HG03066 (cell line): ENCODE results near the gene GNRH2.
"Not testable (repeated sequence)": the region's sequence is repeated elsewhere in the genome, so short reads cannot be mapped to it uniquely, and the experiment has no call there.

Source experiments
- ATAC-seq: cut with Tn5 transposase; IDR thresholded peaks from one replicate; pipeline ENCODE4 v1.9.1; 2021; ENCODE audit warnings: low read depth; ENCODE audit not compliant: unreplicated experiment

The GNRH2 gene

DNA sequence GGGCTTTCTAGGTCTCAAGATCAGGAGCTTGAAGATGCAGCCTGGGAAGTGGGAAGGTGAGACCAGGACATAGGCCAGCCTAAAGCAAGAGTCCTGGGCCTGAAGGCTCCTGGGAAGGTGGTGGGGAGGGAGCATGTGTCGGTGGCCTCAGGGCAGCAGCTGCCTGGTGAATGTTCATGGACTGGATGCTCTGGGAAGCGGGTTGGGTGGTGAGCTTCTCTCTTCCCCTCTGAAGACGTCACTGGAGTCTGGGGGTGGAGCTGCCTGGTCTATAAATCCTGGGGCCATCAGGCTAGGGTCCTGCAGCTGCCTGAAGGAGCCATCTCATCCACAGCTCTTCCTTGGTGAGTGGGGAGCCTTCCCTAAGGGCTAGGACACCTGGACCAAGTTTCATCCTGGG, at the start of gene GNRH2:
Gene GNRH2, plus strand, starts transcription at position 301 of the 400 bp plus-strand sequence. CDS start 793 bp downstream, outside the sequence.
- no peak for ATAC-seq

GRCh38 chr20:2995796-2996195, 47.6 kb upstream of the GNRH2 start:
- ATAC-seq: no peak

DNA sequence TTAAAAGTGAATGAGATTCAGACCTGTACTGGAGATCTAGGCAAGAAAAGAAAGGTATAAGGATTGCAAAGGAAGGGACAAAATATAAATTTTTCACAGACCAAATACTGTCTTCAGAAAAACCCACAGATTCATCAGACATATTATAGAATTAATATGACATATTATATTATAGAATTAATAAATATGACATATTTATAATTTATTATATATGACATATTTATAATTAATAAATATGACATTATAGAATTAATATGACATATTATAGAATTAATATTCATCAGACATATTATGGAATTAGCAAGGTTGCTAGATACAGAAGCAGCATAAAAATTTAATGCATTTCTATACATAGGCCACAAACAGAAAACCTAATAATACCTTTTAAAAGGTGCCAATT, 44.7 kb upstream of the GNRH2 start:
- ATAC-seq: no peak

DNA sequence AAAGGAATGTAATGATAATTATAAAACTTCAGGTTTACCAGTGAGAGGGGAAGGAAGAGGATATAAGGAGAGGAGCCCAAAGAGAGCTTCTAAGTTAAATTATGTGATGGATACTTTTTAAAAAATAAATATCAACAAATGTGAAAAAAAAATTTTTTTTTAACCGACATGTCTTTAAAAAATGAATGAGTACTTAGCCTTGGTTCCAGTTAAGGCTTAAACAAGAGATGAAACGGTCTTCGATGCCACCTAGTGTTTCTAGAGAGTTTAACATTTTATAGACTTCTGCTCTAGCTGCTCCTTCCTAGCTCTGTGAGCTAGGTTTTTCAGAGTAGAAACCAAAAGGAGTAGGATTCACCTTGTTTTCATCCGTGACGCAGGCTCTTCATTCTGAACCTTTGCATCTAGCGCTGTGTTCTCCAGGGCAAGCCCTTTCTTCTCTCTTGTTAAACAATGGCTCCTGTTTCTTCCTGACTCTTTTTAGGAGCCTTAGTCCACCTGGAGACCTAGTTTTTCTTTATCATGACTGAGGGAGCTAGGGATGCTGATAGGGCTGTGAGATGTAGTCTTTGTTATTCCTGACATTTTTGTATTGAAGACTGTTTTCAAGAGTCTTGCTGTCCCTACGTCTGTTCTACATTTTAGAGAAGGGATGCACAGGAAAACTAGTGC, 42.4 kb upstream of the GNRH2 start:
- no peak for ATAC-seq

- ATAC-seq: no peak
These were observed 40.0 kb upstream of the GNRH2 start for GRCh38 chr20:3003416-3003815.

DNA sequence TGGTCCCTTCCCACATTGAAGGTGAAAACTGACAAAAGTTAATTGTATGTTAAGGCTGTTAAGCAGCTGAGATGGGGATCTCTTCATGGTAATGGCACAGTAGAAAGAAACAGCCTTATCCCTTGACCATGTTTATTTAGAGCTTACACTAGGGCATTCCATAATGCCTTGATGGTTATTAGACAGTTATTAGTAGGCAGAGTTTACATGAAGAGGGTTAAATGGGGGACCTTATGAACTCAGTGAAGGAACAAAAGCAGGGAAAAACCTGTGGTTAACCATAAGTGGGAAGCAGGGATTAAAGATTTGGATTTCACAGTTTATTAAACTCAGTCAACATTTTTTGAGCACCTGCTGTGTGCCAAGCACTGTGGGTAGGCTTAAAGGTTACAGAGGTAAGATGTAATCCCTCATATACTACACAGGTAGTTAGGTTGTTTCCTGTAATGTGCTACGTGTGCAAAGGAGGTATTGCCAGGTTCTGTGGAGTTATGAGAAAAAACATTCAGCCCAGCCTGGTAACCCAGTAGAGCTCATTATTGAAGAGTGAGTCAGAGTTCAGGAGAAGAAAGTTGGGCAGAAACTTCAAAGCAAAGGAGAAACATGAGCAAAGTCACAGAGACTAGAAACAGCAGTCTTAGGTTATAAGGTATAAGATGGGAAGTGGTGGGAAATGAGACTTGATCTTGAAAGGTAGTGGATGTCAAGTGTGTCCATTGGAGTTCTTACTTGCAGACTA, 32.3 kb upstream of the GNRH2 start:
- ATAC-seq: no peak

DNA sequence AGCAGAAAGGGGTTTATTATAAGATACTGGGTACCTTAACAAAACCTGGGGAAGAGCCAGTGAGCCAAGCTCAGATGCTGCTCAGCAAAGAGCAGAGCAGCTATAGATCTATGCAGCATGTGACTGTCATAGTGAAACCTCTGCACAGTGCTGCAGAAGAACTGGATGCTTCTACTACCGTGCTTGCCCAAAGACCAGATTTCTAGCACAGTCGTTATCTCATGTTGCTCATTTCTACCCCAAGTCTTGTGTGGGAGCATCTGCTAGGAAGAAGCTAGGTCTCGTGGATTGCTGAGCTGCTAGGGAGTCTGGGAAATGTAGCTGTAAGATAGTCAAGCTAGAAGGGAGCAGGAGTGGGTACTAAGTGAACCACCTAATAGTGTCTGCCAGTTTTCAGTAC, 31.7 kb upstream of the GNRH2 start:
- ATAC-seq: no peak

GRCh38 chr20:3013771-3014170, 29.7 kb upstream of the GNRH2 start:
- no peak for ATAC-seq

- no peak for ATAC-seq
These were observed 29.2 kb upstream of the GNRH2 start for GRCh38 chr20:3014179-3014578.

- ATAC-seq: no peak
These were observed 28.8 kb upstream of the GNRH2 start for GRCh38 chr20:3014662-3015061.

DNA sequence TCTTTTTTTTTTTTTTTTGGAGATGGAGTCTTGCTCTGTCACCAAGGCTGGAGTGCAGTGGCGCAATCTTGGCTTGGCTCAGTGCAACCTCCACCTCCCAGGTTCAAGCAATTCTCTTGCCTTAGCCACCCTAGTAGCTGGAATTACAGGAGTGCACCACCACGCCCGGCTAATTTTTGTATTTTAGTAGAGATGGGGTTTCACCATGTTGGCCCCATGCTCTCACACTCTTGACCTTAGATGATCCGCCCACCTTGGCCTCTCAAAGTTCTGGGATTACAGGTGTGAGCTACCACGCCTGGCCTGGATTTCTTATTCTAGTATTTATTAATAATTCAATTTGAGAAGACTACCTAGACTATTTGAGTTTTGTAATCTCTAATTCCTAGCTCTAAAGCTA, 28.1 kb upstream of the GNRH2 start:
- not testable (repeated sequence) for ATAC-seq

DNA sequence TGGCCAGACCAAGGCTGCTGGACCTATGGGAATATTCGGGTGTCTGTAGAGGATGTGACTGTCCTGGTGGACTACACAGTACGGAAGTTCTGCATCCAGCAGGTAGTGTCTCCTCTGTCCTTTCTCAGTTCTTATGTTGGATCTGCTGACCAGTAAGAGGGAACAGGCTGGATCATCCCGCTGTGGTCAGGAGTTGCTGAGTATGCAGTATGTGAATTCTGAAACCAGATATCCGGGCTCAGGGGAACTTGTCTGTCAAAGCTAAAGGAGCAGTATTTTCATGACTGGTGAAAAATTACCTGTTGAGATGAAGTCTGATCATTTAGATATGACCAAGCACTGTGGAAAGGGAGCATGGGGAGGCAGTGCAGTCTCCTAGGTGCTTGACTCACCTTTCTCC, 22.1 kb upstream of the GNRH2 start:
- ATAC-seq: no peak

DNA sequence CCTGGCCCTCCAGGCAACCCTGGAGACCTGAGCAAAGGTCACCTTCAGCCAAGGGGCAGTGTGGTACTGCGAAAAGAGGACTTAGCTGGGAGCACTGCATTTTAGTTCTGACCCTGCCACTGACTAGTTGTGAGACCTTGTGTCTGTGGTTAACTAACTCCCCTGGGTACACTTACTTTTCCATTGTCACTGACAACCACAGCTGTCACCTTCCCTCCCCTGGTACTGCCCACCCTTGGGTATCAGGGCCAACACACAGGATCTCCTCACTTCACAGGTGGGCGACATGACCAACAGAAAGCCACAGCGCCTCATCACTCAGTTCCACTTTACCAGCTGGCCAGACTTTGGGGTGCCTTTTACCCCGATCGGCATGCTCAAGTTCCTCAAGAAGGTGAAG, 21.6 kb upstream of the GNRH2 start:
- no peak for ATAC-seq

DNA sequence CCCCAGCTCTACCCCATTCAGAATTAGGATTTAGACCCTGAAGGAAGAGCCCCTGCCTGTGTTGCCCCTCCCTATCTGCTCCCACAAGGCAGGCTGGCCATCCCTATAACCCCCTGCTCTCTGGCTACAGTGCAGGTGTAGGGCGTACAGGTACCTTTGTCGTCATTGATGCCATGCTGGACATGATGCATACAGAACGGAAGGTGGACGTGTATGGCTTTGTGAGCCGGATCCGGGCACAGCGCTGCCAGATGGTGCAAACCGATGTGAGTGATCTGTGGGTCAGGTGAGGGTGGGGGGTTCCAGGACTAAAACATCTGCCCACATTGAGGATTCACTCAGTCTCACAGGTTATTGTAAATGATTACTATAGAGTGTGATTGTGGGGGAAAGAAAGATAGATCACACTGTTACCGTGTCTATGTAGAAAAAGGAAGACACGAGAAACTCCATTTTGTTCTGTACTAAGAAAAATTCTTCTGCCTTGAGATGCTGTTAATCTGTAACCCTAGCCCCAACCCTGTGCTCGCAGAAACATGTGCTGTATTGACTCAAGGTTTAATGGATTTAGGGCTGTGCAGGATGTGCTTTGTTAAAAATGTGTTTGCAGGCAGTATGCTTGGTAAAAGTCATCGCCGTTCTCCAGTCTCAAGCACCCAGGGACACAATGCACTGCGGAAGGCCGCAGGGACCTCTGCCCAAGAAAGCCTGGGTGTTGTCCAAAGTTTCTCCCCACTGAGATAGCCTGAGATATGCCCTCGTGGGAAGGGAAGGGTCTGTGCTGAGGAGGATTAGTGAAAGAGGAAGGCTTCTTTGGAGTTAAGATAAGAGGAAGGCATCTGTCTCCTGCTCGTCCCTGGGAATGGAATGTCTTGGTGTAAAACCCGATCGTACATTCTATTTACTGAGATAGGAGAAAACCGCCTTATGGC, 20.6 kb upstream of the GNRH2 start:
- ATAC-seq: not testable (repeated sequence)

DNA sequence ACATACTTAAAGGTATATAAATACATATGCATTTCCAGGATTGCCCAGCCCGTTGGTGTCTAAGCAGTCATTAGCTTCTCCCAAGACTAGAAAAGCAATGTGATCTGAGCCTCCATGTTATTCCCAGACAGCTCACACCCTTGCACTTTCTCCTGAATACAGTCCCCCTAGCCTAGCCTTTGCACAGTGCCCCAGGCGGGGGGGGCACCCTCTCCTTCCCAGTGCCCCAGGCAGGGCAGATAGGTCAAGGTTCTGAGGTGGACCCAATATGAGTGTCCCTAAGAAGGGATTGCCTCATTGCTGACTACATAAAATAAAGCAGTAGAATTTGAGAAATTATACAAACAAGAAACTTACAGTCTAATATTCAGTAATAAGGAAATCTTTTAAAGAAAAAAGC, 15.4 kb upstream of the GNRH2 start:
- ATAC-seq: no peak

GRCh38 chr20:3031524-3032147, 11.8 kb upstream of the GNRH2 start:
- no peak for ATAC-seq

- ATAC-seq: no peak
These were observed 10.8 kb upstream of the GNRH2 start for GRCh38 chr20:3032624-3033023.

GRCh38 chr20:3037654-3038053, 5.8 kb upstream of the GNRH2 start:
- ATAC-seq: no peak

DNA sequence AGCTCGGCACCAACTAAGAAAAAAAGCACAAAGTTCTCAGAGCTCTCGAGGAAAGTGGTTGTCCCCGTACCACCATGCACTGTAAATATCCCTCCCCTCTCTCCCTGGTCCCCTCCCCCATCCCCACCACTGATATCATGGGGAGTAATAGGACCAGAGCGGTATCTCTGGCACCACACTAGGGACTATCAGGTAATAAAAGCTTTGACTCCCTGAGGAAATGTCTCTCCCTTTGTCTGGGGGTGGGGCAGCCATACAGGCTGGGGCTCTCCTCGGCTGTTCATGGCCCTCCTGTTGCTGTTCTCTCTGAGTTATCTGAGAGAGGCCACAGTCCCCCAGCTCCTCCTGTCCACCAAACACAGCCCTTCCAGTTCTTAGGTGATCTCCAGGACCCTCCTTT, 5.0 kb upstream of the GNRH2 start:
- no peak for ATAC-seq

DNA sequence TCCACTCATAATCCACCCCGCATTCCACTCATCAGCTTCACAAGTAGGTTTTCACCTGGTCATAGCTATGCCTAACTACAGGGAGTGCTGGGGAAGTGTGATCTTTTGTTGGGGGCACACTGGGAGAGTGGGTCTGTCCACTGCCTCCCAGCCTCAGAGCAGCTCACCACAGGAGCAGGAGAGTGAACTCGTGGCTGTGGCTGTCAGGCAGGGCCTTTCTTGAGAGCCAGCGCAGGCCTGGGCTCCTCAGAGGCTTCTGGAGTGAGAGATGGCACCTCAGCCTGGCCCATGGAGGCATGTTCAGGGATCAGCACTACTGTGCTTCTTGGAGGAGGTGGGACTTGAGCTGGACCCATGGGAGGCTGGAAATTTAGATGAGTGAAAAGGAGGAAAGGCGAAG, 4.0 kb upstream of the GNRH2 start:
- no peak for ATAC-seq

DNA sequence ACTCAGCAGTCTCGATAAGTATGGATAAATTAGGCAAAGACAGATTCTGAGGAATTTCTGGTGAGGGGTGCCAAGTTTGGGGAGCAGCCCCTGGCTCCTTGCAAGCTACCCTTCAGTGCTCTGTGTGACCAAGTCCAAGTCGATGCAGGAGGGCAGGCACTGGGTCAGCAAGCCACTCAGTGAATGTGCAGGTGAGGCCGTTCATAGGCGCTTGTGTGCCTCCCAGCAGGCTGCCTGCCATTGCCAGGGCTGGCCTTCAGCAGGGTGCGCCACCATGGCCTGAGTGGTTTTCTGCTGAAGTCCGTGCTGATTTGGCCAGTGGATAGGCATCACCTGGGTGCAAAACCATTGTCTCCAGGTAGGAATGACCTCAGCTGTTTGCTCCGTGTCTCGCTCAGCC, 3.3 kb upstream of the GNRH2 start:
- no peak for ATAC-seq
